ENCODE data around the gene TFF1.

The TFF1 gene

GRCh38 chr21:42360317-42360716, 6.0 kb downstream of the TFF1 start:
- DNase-seq: no peak

GRCh38 chr21:42358937-42359336, 7.4 kb downstream of the TFF1 start:
- no peak for DNase-seq

- no peak for DNase-seq
These were observed 8.1 kb downstream of the TFF1 start for GRCh38 chr21:42358261-42358660.

GRCh38 chr21:42357307-42357706, 9.0 kb downstream of the TFF1 start:
- DNase-seq: no peak

GRCh38 chr21:42356650-42357049, 9.7 kb downstream of the TFF1 start:
- DNase-seq: no peak

- DNase-seq: no peak
These were observed 10.3 kb downstream of the TFF1 start for GRCh38 chr21:42356046-42356445.

GRCh38 chr21:42353623-42354022, 12.7 kb downstream of the TFF1 start:
- DNase-seq: no peak

- no peak for DNase-seq
These were observed 13.8 kb downstream of the TFF1 start for GRCh38 chr21:42352441-42353095.

GRCh38 chr21:42351626-42352440, 14.5 kb downstream of the TFF1 start:
- no peak for DNase-seq

GRCh38 chr21:42350927-42351426, 15.4 kb downstream of the TFF1 start, which contains the start of gene TFF2:
Gene TFF2 (minus strand): TSS chr21:42350994. CDS start chr21:42350957, 37 bp downstream.
- no peak for DNase-seq

GRCh38 chr21:42350318-42350910, 15.9 kb downstream of the TFF1 start:
- DNase-seq: no peak

GRCh38 chr21:42349420-42350317, 16.7 kb downstream of the TFF1 start:
- no peak for DNase-seq

GRCh38 chr21:42348762-42349161, 17.6 kb downstream of the TFF1 start:
- no peak for DNase-seq

GRCh38 chr21:42347601-42348327, 18.6 kb downstream of the TFF1 start:
- no peak for DNase-seq

GRCh38 chr21:42346866-42347600, 19.3 kb downstream of the TFF1 start:
- DNase-seq: no peak

- DNase-seq: no peak
These were observed 19.9 kb downstream of the TFF1 start for GRCh38 chr21:42346441-42346840.

- DNase-seq: no peak
These were observed 21.7 kb downstream of the TFF1 start for GRCh38 chr21:42344631-42345030.

GRCh38 chr21:42343963-42344510, 22.3 kb downstream of the TFF1 start:
- DNase-seq: no peak

GRCh38 chr21:42343556-42343955, 22.8 kb downstream of the TFF1 start:
- DNase-seq: no peak

- DNase-seq: no peak
These were observed 23.2 kb downstream of the TFF1 start for GRCh38 chr21:42343101-42343500.

All from stimulated activated naive CD4-positive, alpha-beta T cell (primary cell).